ENCODE measurements around the gene FBXL7.
"Not testable (repeated sequence)": the region's sequence is repeated elsewhere in the genome, so short reads cannot be mapped to it uniquely, and the experiment has no call there.

FBXL7 gene

GRCh38 chr5:15835514-15835913, 335.5 kb downstream of the FBXL7 start:
- DNase-seq = no peak

GRCh38 chr5:15837551-15838289, 337.7 kb downstream of the FBXL7 start:
- no peak for DNase-seq

DNA sequence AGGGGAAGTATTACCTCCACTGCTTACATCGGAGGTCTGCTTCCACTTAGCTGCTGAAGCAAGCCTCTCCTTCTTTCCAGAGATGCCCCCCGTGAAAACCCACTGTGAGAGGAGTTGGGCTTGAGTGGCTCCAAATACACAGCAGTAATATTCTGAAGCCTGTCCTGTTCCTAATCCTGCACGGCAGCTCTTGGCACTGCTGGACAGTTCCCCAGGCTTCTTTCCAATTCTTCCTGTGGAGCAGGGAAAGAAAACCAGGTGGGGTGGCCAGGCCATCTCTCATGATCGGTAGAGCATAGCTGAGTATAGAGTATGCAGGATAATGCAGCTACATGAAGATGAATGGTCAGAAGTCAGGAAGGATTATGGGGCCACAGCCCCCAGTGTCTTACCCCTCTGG, 344.3 kb downstream of the FBXL7 start:
- DNase-seq = no peak

DNA sequence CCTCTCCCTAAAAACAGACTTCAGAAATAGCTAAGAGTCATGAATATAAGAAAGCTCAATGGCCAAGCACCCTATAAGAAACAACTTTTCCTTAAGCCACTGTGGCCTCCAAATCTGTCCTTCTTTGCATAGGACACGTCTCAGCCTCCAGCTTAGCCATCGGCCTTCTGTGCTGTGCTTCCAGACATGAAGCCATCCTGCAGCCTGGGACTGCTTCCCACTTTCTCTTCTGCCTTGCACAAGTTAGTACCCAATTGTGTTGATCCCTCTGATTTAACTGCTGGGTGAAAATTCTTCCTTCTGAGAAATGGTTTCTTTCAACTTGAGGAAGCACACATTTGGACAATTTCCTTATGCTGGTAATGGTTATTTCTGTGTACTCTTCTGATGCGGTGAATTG, 344.9 kb downstream of the FBXL7 start:
- no peak for DNase-seq

DNA sequence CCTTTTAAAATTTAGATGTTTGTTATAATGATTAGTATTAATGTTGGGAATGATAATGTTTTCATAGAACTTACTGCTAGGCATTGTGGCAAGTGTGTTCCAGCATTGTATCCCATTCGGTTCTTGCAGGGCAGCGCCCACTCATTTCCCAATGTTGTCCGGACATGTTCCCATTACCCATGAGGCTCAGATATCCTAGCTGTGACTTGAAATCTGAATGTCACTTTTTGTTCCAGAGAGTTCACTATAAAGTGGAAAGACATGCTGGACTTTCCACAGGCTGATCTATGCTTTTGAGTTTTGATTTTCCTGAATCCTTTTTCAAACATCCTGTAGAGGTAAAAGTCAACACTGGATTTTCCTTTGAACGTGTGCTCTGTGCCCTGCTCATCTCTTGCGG, 350.6 kb downstream of the FBXL7 start:
- no peak for DNase-seq

- no peak for DNase-seq
These were observed 351.0 kb downstream of the FBXL7 start for GRCh38 chr5:15850939-15851341.

GRCh38 chr5:15852217-15852616, 352.2 kb downstream of the FBXL7 start:
- DNase-seq = no peak

GRCh38 chr5:15852949-15853348, 353.0 kb downstream of the FBXL7 start:
- no peak for DNase-seq

DNA sequence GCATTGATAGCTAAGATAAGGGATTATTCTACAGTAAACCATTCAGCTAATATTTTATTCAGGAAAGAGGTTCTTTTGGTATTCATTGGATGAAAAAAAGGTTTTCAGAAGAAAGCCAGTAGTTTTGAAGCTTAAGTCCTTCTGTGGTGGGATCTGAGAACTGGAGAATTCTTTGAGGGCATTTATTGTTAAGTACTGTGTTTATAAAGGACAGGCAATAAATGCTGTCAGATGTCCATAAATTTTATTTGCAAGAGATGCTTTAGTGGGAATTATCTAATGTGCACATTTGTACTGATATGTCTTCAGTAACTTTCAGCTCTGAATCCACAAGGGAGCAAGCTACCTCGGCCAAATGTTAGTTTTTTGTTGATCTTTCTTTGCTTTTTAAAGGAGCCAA, 358.3 kb downstream of the FBXL7 start:
- no peak for DNase-seq

- no peak for DNase-seq
These were observed 364.7 kb downstream of the FBXL7 start for GRCh38 chr5:15864536-15865215.

- DNase-seq = not testable (repeated sequence)
These were observed 372.3 kb downstream of the FBXL7 start for GRCh38 chr5:15872259-15872658.

DNA sequence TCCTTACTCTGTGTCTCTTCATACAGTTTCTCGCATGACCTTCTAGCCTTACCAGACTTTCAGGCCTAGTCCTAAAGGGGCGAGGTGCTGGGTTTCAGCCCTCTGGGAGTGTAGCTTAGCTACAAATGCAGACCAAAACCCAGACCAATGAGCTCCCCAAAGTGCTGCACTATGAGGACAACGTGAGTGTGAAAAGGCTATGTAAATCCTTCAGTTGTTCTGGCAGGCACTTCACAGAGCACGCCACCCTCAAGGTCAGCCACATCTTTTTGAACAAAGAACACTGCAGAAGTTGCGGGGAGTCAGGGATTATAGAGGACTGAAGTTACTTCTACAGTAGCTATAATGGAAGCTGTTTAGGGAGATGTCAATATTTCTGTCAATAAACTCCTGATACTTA, 377.9 kb downstream of the FBXL7 start:
- no peak for DNase-seq

GRCh38 chr5:15880201-15880600, 380.2 kb downstream of the FBXL7 start:
- no peak for DNase-seq

GRCh38 chr5:15885156-15885555, 385.2 kb downstream of the FBXL7 start:
- no peak for DNase-seq

DNA sequence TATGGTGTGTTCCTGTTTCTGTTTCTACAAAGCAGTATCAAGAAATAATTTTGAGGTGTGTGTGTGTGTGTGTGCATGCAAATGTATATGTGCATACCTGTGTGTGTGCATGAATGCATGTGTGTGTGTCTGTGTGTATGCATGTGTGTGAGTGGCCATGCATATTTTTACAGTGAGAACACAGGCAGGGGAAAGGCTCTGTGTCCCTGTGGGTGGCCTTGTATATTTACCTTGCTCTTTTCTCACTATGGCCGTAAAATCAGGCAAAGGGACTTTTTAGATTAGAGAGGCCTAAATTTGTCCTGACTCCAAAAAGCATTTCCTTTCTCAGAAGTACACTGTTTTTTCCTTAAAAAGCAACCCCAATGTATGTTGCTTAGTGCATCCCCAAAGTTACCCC, 386.2 kb downstream of the FBXL7 start:
- no peak for DNase-seq

DNA sequence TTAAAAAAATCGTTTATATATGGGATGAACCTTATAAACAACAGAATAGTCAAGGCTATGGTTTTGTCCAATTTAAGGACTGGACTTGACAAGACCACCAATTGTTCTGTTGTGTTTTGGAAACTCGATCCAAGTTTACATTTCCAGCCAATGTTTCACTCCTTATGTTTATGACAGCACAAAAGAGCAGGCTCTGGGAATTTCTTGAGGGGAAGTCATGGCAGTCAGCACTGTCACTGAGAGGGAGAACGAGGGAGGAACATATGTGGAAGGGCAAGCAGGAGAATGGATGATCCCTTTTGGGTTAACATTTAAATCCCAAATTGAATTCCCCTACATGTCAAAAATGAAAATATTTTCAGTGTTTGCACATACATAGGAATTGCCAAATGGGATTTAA, 387.1 kb downstream of the FBXL7 start:
- DNase-seq = no peak

- DNase-seq = no peak
These were observed 389.0 kb downstream of the FBXL7 start for GRCh38 chr5:15889001-15889400.

DNA sequence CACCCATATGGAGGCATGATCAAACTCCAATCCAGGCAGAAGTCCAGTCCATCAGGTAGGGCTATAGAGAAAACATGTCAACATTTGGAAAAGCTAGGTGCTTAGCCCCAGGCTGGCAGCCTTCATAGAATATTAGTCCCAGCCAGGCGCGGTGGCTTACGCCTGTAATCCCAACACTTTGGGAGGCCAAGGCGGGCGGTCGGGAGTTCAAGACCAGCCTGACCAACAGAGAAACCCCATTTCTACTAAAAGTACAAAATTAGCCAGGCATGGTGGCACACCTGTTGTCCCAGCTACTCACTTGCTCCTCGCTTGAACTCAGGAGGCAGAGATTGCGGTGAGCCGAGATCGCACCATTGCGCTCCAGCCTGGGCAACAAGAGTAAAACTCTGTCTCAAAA, 393.9 kb downstream of the FBXL7 start:
- no peak for DNase-seq

GRCh38 chr5:15897656-15898055, 397.7 kb downstream of the FBXL7 start:
- no peak for DNase-seq

DNA sequence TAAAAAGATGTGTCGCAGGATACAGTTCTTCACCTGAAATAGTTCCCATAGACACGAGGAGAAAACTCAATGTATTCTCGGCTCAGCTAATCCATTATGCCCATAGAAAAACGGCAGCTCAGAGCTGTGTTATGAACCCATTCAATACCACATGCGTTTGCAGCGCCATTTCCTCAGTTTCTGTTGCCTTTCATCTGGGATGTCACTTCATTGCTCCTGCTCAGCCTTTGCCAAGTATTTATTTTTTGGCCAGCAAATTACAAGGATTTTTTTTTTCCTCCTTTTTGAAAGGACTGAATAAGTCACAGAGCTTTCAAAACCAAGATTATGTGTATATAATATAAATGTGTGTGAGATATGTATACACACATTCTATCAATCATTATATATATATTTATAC, 398.7 kb downstream of the FBXL7 start:
- DNase-seq = no peak

DNA sequence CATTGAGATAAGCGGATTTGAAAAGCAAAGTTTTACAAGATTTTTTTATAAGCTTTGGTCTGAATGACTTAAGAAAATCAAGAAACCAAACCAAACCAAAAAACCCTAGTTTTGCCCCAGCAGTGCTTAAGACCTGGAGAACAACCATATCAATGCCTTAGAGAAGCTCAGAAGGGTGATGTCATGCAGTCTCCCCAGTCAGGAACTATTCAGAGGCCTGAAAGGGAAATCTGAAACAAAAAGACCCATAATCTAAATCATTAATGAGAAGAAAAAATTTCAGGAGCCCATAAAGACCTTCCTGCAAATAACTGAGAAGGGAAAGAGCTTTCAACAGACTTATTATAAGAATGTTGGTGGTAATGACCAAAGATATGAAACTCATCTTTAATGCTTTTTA, 399.5 kb downstream of the FBXL7 start:
- no peak for DNase-seq

DNA sequence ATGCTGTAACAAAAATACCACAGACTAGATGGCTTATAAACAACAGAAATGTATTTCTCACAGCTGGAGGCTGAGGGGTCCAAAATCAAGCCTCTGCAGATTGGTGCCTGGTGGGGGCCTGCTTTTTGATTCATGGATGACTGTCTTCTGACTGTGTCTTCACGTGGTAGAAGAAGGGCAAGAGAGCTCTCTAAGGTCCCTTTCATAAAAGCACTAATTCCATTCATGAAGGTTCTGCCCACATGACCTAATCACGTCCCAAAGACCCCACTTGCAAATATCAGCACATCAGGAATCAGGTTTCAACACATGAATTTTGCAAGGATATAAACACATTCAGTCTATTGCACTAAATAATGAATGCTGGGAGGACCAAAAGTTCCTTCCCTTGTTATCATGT, 401.2 kb downstream of the FBXL7 start:
- no peak for DNase-seq

GRCh38 chr5:15902066-15902465, 402.1 kb downstream of the FBXL7 start:
- DNase-seq = no peak

GRCh38 chr5:15904899-15905830, 405.2 kb downstream of the FBXL7 start:
- DNase-seq = no peak
